Brain microvascular endothelial cell (primary cell): ENCODE measurements around the gene TNS3.
A peak's percentile ranks its signal among the peaks of the same experiment; 100 is the strongest.
"Not testable (repeated sequence)": the region's sequence is repeated elsewhere in the genome, so short reads cannot be mapped to it uniquely, and the experiment has no call there.

Experiments
- DNase-seq: peaks from one replicate; pipeline ENCODE4 v3.0.0-alpha.2; 2020
- H3K27ac ChIP-seq: fragments of 250-450 bp; sonication (Bioruptor Pico); 2 replicates; pipeline ENCODE4 v1.5.1; 2020; ENCODE audit warnings: mild to moderate bottlenecking, moderate library complexity
- H3K27me3 ChIP-seq: fragments of 250-450 bp; sonication (Bioruptor Pico); replicated peaks from 2 replicates; pipeline ENCODE4 v1.5.1; 2020; ENCODE audit warnings: mild to moderate bottlenecking
- H3K36me3 ChIP-seq: fragments of 250-450 bp; sonication (Bioruptor Pico); replicated peaks from 2 replicates; pipeline ENCODE4 v1.5.1; 2020; ENCODE audit warnings: mild to moderate bottlenecking
- H3K4me3 ChIP-seq: 2 replicates; pipeline ENCODE4 v1.5.1; 2011; ENCODE audit warnings: low read depth, mild to moderate bottlenecking, control low read depth, low read length, moderate library complexity
- in situ Hi-C: cut with HindIII; loops from 2 replicates; pipeline ENCODE4 v1.10.0; 2017; ENCODE audit warnings: low sequenced_read_pairs, low pct_ligation_motif_present
- TF ChIP-seq, protein P1 (sequence below): IDR thresholded peaks from 2 replicates; pipeline ENCODE4 v1.5.1; 2011; ENCODE audit warnings: low read depth, mild to moderate bottlenecking, moderate library complexity, low read length, control low read depth, inconsistent platforms; ENCODE audit errors: missing control alignments

TNS3 gene

DNA sequence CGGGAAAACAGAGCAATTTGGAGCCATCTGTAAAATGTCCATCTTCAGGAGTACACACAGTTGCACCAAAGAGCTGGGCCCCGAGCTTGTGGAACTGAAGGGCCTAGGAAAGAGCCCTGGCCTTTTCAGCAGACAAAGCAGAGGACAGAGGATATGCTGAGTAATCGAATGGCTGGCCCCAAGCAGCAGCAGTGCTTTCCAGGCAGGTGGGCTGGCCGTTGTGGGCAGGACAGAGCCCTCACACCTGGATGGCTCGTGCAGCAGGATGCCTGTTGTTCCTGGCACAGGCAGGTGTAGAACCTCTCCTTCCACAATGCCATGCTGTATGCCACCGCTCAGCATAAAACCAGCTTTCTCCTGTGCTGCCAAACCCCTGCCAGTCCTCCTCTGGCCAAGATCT is 32.5 kb upstream of the TNS3 start:
- DNase-seq: no peak
- TF ChIP-seq, protein P1, sequence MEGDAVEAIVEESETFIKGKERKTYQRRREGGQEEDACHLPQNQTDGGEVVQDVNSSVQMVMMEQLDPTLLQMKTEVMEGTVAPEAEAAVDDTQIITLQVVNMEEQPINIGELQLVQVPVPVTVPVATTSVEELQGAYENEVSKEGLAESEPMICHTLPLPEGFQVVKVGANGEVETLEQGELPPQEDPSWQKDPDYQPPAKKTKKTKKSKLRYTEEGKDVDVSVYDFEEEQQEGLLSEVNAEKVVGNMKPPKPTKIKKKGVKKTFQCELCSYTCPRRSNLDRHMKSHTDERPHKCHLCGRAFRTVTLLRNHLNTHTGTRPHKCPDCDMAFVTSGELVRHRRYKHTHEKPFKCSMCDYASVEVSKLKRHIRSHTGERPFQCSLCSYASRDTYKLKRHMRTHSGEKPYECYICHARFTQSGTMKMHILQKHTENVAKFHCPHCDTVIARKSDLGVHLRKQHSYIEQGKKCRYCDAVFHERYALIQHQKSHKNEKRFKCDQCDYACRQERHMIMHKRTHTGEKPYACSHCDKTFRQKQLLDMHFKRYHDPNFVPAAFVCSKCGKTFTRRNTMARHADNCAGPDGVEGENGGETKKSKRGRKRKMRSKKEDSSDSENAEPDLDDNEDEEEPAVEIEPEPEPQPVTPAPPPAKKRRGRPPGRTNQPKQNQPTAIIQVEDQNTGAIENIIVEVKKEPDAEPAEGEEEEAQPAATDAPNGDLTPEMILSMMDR: no peak
- H3K4me3 ChIP-seq: no peak overlapping the region
- in situ Hi-C loops: no loop called here
- H3K36me3 ChIP-seq: no peaks in the 10 kb centered on the region
- no peak overlapping the region for H3K27ac ChIP-seq
- H3K27me3 ChIP-seq: no peaks in the 10 kb centered on the region

- Histone ChIP-seq H3K4me3 (no peak overlapping the region), H3K27ac (no peak overlapping the region), H3K36me3 (no peaks in the 10 kb centered on the region), H3K27me3 (no peaks in the 10 kb centered on the region)
- no peak for DNase-seq
- TF ChIP-seq, protein P1: no peak
- in situ Hi-C loops: no loop called here
Observed at GRCh38 chr7:47611045-47611511, 29.2 kb upstream of the TNS3 start.

GRCh38 chr7:47610506-47611044 is 28.7 kb upstream of the TNS3 start:
- Histone ChIP-seq H3K27ac (no peak overlapping the region), H3K27me3 (no peaks in the 10 kb centered on the region), H3K36me3 (no peaks in the 10 kb centered on the region), H3K4me3 (no peak overlapping the region)
- in situ Hi-C loops: no loop called here
- DNase-seq: peak; percentile 56
- TF ChIP-seq, protein P1: no peak

- TF ChIP-seq, protein P1: no peak
- no peaks in the 10 kb centered on the region for H3K36me3 ChIP-seq
- in situ Hi-C loops: no loop called here
- no peak overlapping the region for H3K4me3 ChIP-seq
- DNase-seq: peak; percentile 14
- no peak overlapping the region for H3K27ac ChIP-seq
- no peaks in the 10 kb centered on the region for H3K27me3 ChIP-seq
Observed at GRCh38 chr7:47609803-47610452, 28.0 kb upstream of the TNS3 start.

GRCh38 chr7:47606593-47607046 is 24.7 kb upstream of the TNS3 start:
- H3K27ac ChIP-seq, H3K36me3 ChIP-seq, in situ Hi-C loops, H3K27me3 ChIP-seq, H3K4me3 ChIP-seq, DNase-seq: not testable (repeated sequence)

GRCh38 chr7:47605816-47606575 is 24.1 kb upstream of the TNS3 start:
- no peak overlapping the region for H3K4me3 ChIP-seq
- H3K27ac ChIP-seq: no peak overlapping the region
- TF ChIP-seq, protein P1: no peak
- in situ Hi-C loops: no loop called here
- H3K27me3 ChIP-seq: no peaks in the 10 kb centered on the region
- H3K36me3 ChIP-seq: no peaks in the 10 kb centered on the region
- no peak for DNase-seq
